Left renal pelvis (tissue), 4 donors: ENCODE results near the gene VPS9D1. TPM values are rescaled to one million over a fixed set of nuclear protein-coding genes. Genes with fewer than 3 reads are reported as not detected.
"Not testable (repeated sequence)": the region's sequence is repeated elsewhere in the genome, so short reads cannot be mapped to it uniquely, and the experiment has no call there.

Experiments used
- DNase-seq, 4 donors: peaks; one replicate each; pipeline ENCODE4 v3.0.0-alpha.2; 2013; ENCODE audit warnings: low read depth in 4 of 4, low spot score in 3 of 4
- polyA plus RNA-seq, 4 donors: library from polyadenylated mRNA; unstranded; fragments of 120-200 nt; gene quantifications; one replicate each; pipeline ENCODE4 v1.2.1, GENCODE V29; 2013; ENCODE audit not compliant: insufficient read length in 4 of 4

Gene VPS9D1
- polyA plus RNA-seq, 4 donors: 10.8 to 17.3 (median 12.2) TPM

- DNase-seq: no peak
These were observed 24.6 kb downstream of the VPS9D1 start for GRCh38 chr16:89695875-89696669.

DNA sequence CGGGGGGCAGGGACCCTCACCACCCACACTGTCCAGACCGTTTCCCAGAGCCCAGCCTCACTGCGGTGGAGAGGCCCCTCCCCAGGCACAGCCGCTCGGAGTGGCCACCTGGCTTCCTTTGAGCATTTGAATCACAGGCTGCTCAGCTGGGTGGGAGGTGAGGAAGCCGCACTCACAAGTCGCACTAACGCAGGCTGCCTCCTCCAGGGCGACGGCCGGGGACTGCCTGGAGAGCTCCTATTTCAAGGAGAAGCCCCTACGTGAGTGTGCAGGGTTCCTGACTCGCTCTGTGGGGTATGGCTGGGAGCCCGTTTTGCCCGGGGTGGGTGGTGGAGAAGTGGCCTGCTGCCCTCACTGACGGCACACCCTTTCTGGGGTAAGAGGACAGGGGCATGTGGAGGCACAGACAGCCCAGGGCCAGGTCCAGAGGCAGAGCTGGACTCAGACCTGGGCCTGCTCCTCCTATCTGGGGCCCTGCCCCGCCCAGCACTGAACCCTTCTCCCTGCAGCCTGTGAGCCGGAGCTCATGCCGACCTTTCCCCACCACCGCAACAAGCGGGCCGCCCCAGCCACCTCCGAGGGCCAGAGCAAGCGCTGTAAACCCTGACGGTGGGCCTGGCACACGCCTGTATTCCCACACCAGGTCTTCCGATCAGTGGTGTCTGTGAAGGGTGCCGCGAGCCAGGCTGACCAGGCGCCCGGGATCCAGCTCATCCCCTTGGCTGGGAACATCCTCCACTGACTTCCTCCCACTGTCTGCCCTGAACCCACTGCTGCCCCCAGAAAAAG, 25.4 kb downstream of the VPS9D1 start:
- DNase-seq: no peak

DNA sequence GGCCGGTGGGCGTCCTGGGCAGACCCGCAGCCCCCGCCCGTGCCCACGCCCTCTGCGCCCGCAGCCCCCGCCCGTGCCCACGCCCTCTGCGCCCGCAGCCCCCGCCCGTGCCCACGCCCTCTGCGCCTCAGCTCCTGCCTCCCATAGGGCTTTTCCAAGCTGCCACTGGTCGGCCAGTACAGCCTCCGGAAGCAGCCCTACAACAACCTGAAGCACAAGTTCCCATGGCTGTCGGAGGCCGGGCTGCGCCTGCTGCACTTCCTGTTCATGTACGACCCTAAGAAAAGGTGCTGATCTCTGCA, 26.0 kb downstream of the VPS9D1 start:
- DNase-seq: not testable (repeated sequence)

- no peak for DNase-seq
These were observed 26.5 kb downstream of the VPS9D1 start for GRCh38 chr16:89693931-89694783.

- DNase-seq: no peak
These were observed 27.4 kb downstream of the VPS9D1 start for GRCh38 chr16:89693289-89693731.

- no peak for DNase-seq
These were observed 28.6 kb downstream of the VPS9D1 start for GRCh38 chr16:89691986-89692569.

- no peak for DNase-seq
These were observed 29.3 kb downstream of the VPS9D1 start for GRCh38 chr16:89691231-89691985.

GRCh38 chr16:89690392-89690901, 30.3 kb downstream of the VPS9D1 start:
- no peak for DNase-seq

GRCh38 chr16:89689621-89690020, 31.1 kb downstream of the VPS9D1 start:
- not testable (repeated sequence) for DNase-seq

DNA sequence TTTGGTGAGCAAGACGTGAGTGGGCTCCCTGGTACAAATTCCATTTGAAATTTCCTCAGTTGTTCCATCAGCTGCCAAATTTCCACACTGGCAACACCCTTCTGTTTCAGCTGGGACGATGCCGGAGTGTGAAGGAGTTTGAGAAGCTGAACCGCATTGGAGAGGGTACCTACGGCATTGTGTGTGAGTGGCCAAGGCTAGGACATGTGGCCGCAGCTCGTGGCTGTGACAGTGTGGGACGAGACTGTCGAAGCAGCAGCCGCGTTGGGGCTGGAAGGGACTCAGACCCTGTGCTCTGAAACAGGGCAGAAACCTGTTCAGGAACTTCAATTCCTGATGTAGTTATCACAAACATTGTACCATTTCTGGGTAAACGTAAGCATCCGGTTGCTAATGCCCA, 31.6 kb downstream of the VPS9D1 start:
- DNase-seq: no peak

DNA sequence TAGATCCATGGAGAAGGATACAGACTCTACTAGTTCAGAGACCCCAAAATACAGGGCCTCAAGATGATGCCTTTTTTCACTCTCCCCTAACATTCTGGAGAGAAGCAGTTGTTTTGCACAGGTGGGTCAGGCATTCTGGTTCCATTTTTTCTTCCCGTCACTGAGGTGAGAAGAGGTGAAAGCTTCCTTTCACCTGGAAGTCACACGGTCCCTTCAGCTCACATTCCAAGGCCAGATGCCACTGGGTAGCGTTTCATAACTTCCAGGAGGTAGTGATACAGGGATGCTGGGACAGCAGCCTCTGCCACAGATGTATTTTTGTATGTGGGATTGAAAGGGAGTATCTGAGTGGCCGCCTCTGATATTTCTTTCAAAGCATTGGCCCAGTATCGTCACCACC, 32.3 kb downstream of the VPS9D1 start:
- DNase-seq: no peak

- no peak for DNase-seq
These were observed 33.4 kb downstream of the VPS9D1 start for GRCh38 chr16:89687092-89687940.

- peak; percentile 77 to 85 (median 78) for DNase-seq
These were observed 34.1 kb downstream of the VPS9D1 start, which contains the start of gene CDK10 for GRCh38 chr16:89686520-89687091. Gene CDK10 (plus strand): TSS chr16:89686689. CDS start chr16:89686711, 22 bp downstream.

GRCh38 chr16:89685916-89686315, 34.8 kb downstream of the VPS9D1 start:
- DNase-seq: no peak

- DNase-seq: no peak
These were observed 42.4 kb downstream of the VPS9D1 start for GRCh38 chr16:89678258-89678657.

DNA sequence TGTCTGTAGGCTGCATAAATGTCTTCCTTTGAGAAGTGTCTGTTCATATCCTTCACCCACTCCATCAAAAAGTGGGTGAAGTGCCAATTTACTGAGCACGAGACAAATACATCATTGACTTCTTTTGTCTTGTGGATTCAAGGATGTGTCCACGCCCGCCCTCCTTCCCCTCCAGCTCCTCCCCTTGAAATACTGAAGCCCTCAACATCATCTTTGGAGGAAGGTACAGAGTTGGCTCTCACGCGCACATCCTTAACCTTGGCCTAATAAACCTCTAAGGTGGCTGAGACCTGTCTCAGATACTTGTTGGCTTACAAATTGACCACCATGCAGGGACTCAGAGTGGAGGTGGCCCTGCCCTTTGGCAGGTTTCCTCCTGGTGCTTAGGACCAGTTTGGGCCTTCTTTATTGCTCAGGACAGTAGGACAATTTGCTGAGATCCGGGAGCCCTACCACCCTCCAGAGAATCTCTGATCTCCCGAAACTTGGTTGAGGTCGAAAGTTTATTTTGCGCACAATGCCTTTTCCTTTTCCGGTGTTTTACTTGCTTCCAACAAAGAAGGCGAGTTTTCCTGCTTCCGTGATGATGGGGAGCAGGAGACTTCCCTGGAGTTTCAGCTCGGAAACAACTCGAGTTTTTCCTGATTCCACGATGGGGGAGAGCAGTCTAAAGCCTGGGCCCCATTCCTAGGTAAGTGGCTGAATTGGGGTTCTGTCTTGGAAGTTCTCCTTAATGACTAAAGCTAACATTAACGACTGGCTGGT, 48.3 kb downstream of the VPS9D1 start:
- no peak for DNase-seq

GRCh38 chr16:89671565-89671964, 49.1 kb downstream of the VPS9D1 start:
- DNase-seq: not testable (repeated sequence)
